ENCODE data around the gene NR6A1.

NR6A1 gene

DNA sequence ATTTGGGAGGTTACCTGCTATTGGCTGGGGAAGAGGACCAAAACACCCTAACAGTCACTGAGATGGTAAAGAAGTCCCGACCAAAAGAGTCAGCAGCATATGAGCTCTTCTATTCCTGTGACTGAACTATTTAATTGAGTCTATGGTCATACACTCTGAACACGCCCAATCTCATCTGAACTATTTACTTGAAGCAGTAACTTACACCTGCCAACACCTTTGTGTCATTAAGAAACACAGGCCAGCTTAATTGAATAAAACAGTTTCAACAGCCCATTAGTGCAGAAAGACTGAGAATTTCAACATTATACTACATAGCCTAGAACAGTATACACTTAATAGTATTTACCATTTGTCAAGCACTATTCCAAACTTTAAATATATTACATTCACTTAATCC, 47.8 kb downstream of the NR6A1 start:
- DNase-seq (ENCODE audit: low read depth), result no peak

GRCh38 chr9:124721109-124721906, 49.8 kb downstream of the NR6A1 start:
- DNase-seq (ENCODE audit: low read depth), result no peak

- no peak for DNase-seq (ENCODE audit: low read depth)
Observed at GRCh38 chr9:124720429-124721108, 50.5 kb downstream of the NR6A1 start.

DNA sequence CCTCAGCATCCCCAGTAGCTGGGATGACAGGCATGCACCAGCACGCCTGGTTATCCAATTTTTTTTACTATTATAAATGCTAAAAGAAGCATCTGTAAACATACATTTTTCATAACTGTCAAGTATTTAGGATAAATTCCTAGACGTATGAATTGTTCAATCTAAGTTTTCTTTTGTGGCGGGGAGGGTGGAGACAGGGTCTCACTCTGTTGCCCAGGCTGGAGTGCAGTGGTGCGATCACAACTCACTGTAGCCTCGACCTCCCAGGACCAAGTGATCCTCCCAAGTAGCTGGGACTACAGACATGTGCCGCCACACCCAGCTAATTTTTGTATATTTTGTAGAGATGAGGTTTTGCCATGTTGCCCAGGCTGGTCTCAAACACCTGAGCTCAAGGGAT, 52.2 kb downstream of the NR6A1 start:
- DNase-seq (ENCODE audit: low read depth), result no peak

- no peak for DNase-seq (ENCODE audit: low read depth)
Observed at GRCh38 chr9:124717597-124717996, 53.5 kb downstream of the NR6A1 start.

DNA sequence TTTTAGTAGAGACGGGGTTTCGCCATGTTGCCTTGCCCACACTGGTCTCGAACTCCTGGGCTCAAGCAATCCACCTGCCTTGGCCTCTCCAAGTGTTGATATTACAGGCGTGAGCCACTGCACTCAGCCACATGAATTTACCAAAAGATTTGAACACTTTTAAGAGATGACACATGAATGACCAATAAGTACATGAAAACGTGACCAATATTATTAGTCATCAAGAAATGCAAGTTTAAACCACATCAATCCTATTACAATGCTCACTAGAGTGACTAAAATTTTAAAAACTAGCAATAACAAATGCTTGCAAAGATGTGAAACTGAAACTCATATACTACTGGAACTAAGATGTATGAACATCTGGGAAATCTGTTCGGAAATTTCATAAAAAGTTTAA, 54.3 kb downstream of the NR6A1 start:
- DNase-seq (ENCODE audit: low read depth), result no peak

- DNase-seq (ENCODE audit: low read depth), result no peak
Observed at GRCh38 chr9:124710766-124711165, 60.3 kb downstream of the NR6A1 start.

GRCh38 chr9:124709292-124709690, 61.8 kb downstream of the NR6A1 start:
- no peak for DNase-seq (ENCODE audit: low read depth)

GRCh38 chr9:124708633-124709291, 62.3 kb downstream of the NR6A1 start:
- DNase-seq (ENCODE audit: low read depth), result no peak

DNA sequence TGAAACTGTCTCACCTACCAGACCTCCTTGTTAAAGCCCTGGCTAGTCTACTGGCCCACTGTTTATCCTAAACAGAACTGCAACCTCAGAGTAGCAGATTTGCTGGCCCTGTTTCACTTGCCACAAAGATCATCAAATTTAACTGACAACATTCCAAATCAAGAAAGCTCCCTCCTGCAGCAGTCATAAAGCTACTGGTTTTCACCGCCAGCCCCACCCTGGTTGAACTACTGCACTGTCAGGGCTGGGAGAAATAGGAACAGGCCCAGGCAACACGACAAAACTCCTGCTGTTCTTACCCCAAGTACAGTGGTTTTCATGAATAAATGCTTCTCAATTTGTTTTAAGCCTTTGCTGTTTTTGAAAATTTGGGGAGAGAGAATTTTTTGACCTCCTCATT, 63.0 kb downstream of the NR6A1 start:
- no peak for DNase-seq (ENCODE audit: low read depth)

- no peak for DNase-seq (ENCODE audit: low read depth)
Observed at GRCh38 chr9:124707666-124708065, 63.4 kb downstream of the NR6A1 start.

DNA sequence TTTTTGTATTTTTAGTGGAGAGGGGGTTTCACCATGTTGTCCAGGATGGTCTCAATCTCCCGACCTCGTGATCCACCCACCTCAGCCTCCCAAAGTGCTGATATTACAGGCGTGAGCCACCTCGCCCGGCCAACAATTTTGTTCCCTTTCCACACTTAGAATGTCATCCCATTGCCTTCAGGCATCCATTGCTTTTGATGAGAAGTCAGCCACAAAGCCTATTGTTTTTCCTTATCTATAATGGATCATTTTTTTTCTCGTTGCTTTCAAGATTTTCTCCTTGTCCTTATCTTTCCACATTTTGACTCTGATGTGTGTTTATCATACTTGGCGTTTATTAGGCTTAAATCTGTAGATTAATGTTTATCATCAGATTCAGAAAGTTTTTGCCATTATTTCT, 64.4 kb downstream of the NR6A1 start:
- no peak for DNase-seq (ENCODE audit: low read depth)

- no peak for DNase-seq (ENCODE audit: low read depth)
Observed at GRCh38 chr9:124699575-124699974, 71.5 kb downstream of the NR6A1 start.

- DNase-seq (ENCODE audit: low read depth), result no peak
Observed at GRCh38 chr9:124698265-124698664, 72.8 kb downstream of the NR6A1 start.

DNA sequence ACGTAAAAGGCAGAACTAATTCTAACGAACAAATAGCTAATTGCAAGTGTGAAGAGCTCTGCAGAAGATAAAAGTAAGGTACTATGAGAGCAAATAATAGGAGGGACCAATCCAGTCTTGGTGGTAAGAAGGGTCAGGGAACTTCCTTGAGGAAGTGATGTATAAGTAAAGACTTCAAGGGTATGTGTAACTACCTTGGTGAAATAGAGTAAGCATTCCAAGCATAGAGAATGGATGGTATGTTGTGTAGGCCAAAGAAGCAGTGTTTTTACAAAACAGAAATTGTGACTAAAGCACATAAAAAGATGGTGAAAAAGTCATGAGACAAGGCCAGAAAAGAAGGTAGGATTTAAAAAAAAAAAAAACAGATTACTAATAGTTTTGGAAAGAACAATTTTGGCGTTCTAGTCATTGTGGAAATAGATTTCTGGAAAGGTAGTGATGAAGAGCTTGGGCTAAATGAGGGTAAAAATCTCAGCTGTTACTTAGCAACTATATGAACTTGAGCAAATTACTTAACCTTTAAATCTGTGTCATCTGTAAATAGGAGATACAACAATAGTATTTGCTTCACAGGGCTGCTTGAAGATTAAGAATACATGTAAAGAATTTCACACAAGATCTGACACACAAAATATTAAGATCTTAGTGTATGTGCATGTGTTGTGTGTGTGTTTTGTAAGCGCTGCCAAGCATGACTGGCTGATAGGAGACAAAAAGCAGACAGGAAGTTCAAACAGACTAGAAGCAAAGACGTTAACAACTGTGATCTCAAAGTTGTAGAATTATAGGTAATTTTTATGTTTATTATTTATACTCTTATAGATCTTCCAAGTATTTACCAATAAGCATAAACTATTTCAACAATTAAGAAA, 73.5 kb downstream of the NR6A1 start:
- no peak for DNase-seq (ENCODE audit: low read depth)

DNA sequence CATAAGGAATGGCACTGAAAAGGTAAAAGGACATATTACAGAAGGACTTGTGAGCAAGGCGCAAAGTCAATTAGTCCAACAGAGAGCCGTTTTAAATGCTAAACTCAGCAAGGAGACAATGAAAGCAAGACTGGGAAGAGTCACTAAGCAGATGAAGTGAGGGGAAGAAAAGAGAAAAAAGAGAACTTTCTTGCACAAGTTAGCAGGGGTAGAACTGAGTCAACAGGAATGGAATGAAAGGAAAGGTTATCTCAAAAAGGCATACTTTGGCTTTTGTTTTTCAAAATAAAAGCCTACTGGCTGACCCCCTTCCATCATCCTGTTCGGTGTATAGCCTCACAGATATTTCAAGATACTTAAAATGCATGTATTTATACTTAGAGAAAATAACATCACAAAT, 75.0 kb downstream of the NR6A1 start:
- no peak for DNase-seq (ENCODE audit: low read depth)

DNA sequence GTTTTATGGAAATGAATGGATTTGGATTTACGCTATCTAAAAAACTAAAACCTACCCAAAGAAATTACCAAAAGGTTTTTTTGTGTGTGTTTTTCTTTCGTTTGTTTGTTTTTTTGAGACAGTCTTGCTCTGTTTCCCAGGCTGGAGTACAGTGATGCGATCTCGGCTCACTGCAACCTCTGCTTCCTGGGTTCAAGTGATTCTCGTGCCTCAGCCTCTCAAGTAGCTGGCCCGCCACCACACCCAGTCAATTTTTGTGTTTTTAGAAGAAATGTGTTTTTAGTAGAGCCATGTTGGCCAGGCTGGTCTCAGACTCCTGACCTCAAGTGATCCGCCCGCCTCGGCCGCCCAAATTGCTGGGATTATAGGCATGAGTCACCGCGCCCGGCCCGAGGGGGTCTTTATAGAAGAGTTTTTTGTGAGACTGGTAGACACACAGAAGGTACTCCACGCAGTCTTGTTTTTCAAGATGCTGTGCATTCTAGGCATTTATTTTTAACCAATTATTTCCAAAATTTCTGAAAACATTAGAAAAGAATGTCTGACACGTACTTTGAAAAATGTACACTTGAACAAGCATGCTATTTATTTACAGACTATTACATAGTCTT, 75.7 kb downstream of the NR6A1 start:
- no peak for DNase-seq (ENCODE audit: low read depth)

DNA sequence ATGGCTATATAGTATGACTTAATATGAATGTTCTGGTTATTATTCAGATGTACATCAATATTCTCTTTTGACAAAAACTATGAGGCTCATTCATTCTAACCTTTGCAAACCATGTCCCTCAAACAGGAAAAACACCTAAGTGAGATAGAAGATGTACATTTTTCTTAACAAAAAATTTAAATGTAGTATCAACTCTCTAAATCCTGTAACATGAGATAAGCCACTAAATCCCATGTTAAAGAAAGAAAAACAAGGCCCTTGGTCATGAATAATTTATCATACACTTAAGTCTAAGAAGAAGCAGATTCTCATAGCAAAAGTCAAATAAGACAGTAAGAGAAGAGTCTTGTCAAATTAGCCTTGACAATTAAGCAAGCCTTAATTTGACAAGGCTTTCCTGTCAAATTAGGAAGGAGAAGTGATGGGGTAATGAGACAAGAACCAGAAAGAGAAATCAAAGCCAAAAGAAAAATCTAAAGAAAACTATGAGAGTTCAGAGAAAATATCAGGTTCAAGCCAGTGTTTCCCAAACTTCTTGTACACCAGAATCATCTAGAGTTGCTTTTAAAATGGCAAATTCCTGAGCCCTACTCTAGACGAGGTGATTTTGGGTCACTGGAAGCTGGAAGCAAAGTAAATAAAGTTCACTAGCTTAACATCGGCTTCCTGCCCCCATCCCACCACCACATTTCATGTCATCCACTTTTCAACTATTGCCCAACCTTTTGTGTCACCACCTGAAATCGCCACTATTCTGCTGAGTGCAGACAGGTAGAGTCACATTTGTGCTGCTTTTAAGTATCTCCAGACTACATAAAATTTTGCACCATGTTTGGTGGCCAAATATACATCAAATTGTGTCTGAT, 76.5 kb downstream of the NR6A1 start:
- DNase-seq (ENCODE audit: low read depth), result no peak

GRCh38 chr9:124693403-124693802, 77.7 kb downstream of the NR6A1 start:
- no peak for DNase-seq (ENCODE audit: low read depth)

- DNase-seq (ENCODE audit: low read depth), result no peak
Observed at GRCh38 chr9:124688238-124688904, 82.7 kb downstream of the NR6A1 start.
